ENCODE results near the gene CTRB2. TPM values are rescaled to one million over a fixed set of nuclear protein-coding genes. Genes with fewer than 3 reads are reported as not detected.

The CTRB2 gene
- polyA plus RNA-seq, 1 of the 3 experiments (the other 2 are of a cell fraction): not detected

DNA sequence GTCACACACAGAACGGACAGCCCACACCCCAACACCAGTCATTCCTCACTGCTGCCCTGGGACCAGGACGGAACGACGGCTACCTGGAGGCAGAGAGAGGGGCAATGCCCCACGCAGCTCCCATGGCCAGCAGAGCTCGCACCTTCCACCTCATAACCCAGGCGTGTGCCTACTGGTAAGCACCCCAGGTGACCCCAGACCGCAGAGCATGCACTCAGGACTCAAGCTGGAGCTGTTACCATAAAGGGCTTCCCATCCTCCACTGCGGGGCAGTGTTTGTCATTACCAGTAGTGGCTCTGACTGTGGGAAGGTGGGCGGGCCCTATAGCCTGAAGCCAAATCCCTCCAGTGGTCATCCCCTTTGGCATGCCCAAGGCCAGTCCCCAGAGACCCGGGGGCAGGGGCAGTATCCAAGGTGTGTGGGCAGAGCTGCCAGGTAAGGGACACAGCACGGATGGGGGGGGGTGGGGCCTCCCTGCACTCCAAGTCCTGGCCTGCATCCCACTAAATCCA is 49.2 kb upstream of the CTRB2 start:
- H4K20me1 ChIP-seq (ENCODE audit: insufficient read depth): peaks cover 91% of the 10 kb centered on the region
- H3F3A ChIP-seq (replicated peaks; ENCODE audit: insufficient read depth): peaks cover 35% of the 10 kb centered on the region
- H3K9me3 ChIP-seq: no peaks in the 10 kb centered on the region
- 89% methylated on average over 5 of the region's 12 CpGs for WGBS (ENCODE audit: low lambda C conversion rate)
- H3K4me1 ChIP-seq (ENCODE audit: control insufficient read depth in 1 of 2, insufficient read depth in 2 of 2, low read depth in 1 of 2, low read length in 1 of 2): peaks cover 52 to 75% of the 10 kb centered on the region in 2 experiments; a peak in 3 of 4 replicates
- DNase-seq: no peak
- H3K4me2 ChIP-seq: peak overlapping the region; percentile 19; the same call in 1 of the 2 replicates
- peak overlapping the region; percentile 17 to 88; a peak in 2 of 4 replicates for H3K27ac ChIP-seq (ENCODE audit: low read depth in 2 of 2, low read length in 1 of 2)
- peaks cover 96% of the 10 kb centered on the region for H3K79me2 ChIP-seq (ENCODE audit: insufficient read depth)
- peaks cover 2 to 4% of the 10 kb centered on the region in 2 experiments for H3K36me3 ChIP-seq (replicated peaks in 1 of 2; ENCODE audit: control insufficient read depth in 1 of 2, insufficient read depth in 2 of 2, low read length in 1 of 2)
- TF ChIP-seq MEF2A (IDR thresholded peaks at IDR 0.05; ENCODE audit: borderline replicate concordance, low read depth): no peak
- TF ChIP-seq, protein P1, sequence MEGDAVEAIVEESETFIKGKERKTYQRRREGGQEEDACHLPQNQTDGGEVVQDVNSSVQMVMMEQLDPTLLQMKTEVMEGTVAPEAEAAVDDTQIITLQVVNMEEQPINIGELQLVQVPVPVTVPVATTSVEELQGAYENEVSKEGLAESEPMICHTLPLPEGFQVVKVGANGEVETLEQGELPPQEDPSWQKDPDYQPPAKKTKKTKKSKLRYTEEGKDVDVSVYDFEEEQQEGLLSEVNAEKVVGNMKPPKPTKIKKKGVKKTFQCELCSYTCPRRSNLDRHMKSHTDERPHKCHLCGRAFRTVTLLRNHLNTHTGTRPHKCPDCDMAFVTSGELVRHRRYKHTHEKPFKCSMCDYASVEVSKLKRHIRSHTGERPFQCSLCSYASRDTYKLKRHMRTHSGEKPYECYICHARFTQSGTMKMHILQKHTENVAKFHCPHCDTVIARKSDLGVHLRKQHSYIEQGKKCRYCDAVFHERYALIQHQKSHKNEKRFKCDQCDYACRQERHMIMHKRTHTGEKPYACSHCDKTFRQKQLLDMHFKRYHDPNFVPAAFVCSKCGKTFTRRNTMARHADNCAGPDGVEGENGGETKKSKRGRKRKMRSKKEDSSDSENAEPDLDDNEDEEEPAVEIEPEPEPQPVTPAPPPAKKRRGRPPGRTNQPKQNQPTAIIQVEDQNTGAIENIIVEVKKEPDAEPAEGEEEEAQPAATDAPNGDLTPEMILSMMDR (IDR thresholded peaks at IDR 0.05): no peak
- TF ChIP-seq USF2 (IDR thresholded peaks at IDR 0.05; ENCODE audit: borderline replicate concordance, low read depth, low read length): no peak
- no peak for TF ChIP-seq ELF1 (IDR thresholded peaks at IDR 0.05)
- TF ChIP-seq NFIC (IDR thresholded peaks at IDR 0.05; ENCODE audit: borderline replicate concordance): no peak
- TF ChIP-seq MAX (IDR thresholded peaks at IDR 0.05; ENCODE audit: low read depth): no peak
- no peak for TF ChIP-seq SIN3A (IDR thresholded peaks at IDR 0.05; ENCODE audit: borderline replicate concordance, low read depth, low read length)
- no peak overlapping the region; the same call in 1 of the 2 replicates for H3K9ac ChIP-seq
- H3K9me2 ChIP-seq: no peaks in the 10 kb centered on the region
- no peak overlapping the region for H3K4me3 ChIP-seq (ENCODE audit: low read depth in 2 of 2, low read length in 1 of 2)
- H3K27me3 ChIP-seq (ENCODE audit: insufficient read depth): no peaks in the 10 kb centered on the region
- POLR2A ChIA-PET: no interaction called here
- CTCF ChIA-PET: interaction anchor here (1.0 to 1.1 kb wide), 2 partner anchors 22 to 43 kb away, joined by 4 to 5 read pairs; no protein-coding TSS in a partner anchor
- H2AFZ ChIP-seq (ENCODE audit: low read depth): no peak overlapping the region

DNA sequence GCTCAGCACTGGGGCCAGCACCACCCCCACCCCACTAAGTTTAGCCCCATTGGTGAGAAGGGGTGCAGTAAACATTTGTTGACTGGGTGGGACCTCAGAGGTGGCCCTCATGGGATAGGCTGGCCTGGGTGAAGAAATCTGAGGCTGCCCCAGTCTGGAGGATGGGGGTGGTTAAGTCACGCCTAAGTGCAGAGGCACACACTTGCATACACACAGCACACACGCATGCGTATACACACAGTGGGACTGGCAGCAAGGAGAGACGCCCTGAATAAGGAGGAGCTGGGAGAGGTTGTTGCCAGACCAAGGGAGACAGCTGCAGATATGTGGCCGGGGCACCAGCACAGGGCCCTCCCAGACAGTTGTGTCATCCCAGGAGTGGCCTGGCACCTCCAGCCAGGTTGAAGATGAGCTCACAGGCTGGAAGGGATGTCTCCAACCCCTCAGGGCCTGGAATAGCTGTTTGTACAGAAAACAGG is 47.4 kb upstream of the CTRB2 start:
- CTCF ChIA-PET: interaction anchor here (1.1 to 1.3 kb wide), 2 partner anchors 11 to 55 kb away, joined by 4 read pairs; no protein-coding TSS in a partner anchor
- Histone ChIP-seq H4K20me1 (ENCODE audit: insufficient read depth) (peaks cover 92% of the 10 kb centered on the region), H3K9me2 (no peaks in the 10 kb centered on the region), H3K27ac (ENCODE audit: low read depth in 2 of 2, low read length in 1 of 2) (peak overlapping the region; percentile 86 to 88), H2AFZ (ENCODE audit: low read depth) (no peak overlapping the region), H3K4me2 (peak overlapping the region; percentile 60), H3K79me2 (ENCODE audit: insufficient read depth) (peaks cover 96% of the 10 kb centered on the region), H3K9ac (peak overlapping the region; percentile 47; the same call in 1 of the 2 replicates), H3F3A (replicated peaks; ENCODE audit: insufficient read depth) (peaks cover 31% of the 10 kb centered on the region), H3K36me3 (replicated peaks in 1 of 2; ENCODE audit: control insufficient read depth in 1 of 2, insufficient read depth in 2 of 2, low read length in 1 of 2) (peaks cover 0 to 3% of the 10 kb centered on the region in 2 experiments), H3K9me3 (no peaks in the 10 kb centered on the region), H3K4me1 (ENCODE audit: control insufficient read depth in 1 of 2, insufficient read depth in 2 of 2, low read depth in 1 of 2, low read length in 1 of 2) (peaks cover 58 to 84% of the 10 kb centered on the region in 2 experiments; a peak in 3 of 4 replicates), H3K4me3 (ENCODE audit: low read depth in 2 of 2, low read length in 1 of 2) (no peak overlapping the region), H3K27me3 (ENCODE audit: insufficient read depth) (no peaks in the 10 kb centered on the region)
- 51% methylated on average over 4 of the region's 5 CpGs for WGBS (ENCODE audit: low lambda C conversion rate)
- peak; percentile 48 for DNase-seq
- TF ChIP-seq SIN3A (IDR thresholded peaks at IDR 0.05; ENCODE audit: borderline replicate concordance, low read depth, low read length): no peak
- no peak for TF ChIP-seq RXRA (IDR thresholded peaks at IDR 0.05; ENCODE audit: borderline replicate concordance, low read depth)
- no peak for TF ChIP-seq RCOR1 (IDR thresholded peaks at IDR 0.05; ENCODE audit: low read length)
- POLR2A ChIA-PET: interaction anchor here (1.2 kb wide), 1 partner anchor 10 kb away, joined by 5 read pairs; no protein-coding TSS in a partner anchor

All from SK-N-SH (cell line).